Gastrocnemius medialis (tissue), 4 donors: Measurements from ENCODE around the gene ZBTB8B.
"Not testable (repeated sequence)": the region's sequence is repeated elsewhere in the genome, so short reads cannot be mapped to it uniquely, and the experiment has no call there.

Source experiments
- POLR2A ChIP-seq, 2 donors: fragments of 450-650 bp; IDR thresholded peaks; one replicate each; pipeline ENCODE4 v1.6.1; 2017; ENCODE audit warnings: antibody characterized with exemption in 2 of 2, mild to moderate bottlenecking in 2 of 2, moderate library complexity in 2 of 2
- TF ChIP-seq, protein P1 (sequence below), 5 experiments: fragments of 450-650 bp in 3 of 5; fragments of 200-600 bp in 2 of 5; sonication (generic) in 2 of 5; IDR thresholded peaks in 4 of 5; conservative IDR thresholded peaks in 1 of 5; 1 replicate in 4 of 5; 2 replicates in 1 of 5; pipeline ENCODE4 v1.5.1; 2016 to 2019; ENCODE audit warnings: antibody characterized with exemption in 5 of 5, mild to moderate bottlenecking in 3 of 5, moderate library complexity in 3 of 5

DNA sequence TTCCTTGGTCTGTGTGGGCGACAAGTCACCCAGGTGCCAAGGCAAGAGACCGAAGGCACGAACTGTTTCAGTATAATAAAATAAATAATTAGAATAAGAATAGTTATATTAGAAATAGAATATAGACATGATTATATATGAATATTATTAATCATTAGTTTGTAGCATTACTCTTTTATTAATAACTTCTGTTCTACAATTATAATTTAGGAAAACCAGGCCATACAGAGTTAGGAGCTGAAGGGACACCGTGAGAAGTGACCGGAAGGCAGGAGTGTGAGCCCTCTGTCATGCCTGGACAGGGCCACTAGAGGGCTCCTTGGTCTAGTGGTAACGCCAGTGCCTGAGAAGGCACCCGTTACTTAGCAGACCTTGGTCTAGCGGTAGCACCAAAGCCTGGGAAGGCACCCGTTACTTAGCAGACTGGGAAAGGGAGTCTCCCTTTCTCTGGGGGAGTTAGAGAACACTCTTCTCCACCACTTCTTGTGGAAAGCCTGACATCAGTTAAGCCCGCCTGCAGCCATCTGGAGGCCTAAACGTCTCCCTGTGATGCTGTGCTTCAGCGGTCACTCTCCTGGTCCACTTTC, 16.6 kb upstream of the ZBTB8B start:
- not testable (repeated sequence) for TF ChIP-seq POLR2A (IDR thresholded peaks at IDR 0.05)
- TF ChIP-seq, protein P1, sequence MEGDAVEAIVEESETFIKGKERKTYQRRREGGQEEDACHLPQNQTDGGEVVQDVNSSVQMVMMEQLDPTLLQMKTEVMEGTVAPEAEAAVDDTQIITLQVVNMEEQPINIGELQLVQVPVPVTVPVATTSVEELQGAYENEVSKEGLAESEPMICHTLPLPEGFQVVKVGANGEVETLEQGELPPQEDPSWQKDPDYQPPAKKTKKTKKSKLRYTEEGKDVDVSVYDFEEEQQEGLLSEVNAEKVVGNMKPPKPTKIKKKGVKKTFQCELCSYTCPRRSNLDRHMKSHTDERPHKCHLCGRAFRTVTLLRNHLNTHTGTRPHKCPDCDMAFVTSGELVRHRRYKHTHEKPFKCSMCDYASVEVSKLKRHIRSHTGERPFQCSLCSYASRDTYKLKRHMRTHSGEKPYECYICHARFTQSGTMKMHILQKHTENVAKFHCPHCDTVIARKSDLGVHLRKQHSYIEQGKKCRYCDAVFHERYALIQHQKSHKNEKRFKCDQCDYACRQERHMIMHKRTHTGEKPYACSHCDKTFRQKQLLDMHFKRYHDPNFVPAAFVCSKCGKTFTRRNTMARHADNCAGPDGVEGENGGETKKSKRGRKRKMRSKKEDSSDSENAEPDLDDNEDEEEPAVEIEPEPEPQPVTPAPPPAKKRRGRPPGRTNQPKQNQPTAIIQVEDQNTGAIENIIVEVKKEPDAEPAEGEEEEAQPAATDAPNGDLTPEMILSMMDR (IDR thresholded peaks at IDR 0.05 in 4 of 5, conservative IDR thresholded peaks at IDR 0.05 in 1 of 5): peak; percentile 79 to 90 (median 86)
